HL-60 (cell line): Measurements from ENCODE around the gene VPS11.

Experiments
- DNase-seq, 2 experiments: peaks; one replicate each; pipeline ENCODE4 v3.0.0-alpha.2; 2010 to 2020; ENCODE audit warnings: low read depth in 1 of 2, low spot score in 1 of 2
- H3K27ac ChIP-seq: fragments of 250-450 bp; sonication (Bioruptor Pico); replicated peaks from 2 replicates; pipeline ENCODE4 v1.5.1; 2020; ENCODE audit warnings: mild to moderate bottlenecking, moderate library complexity
- H3K27me3 ChIP-seq: fragments of 250-450 bp; sonication (Bioruptor Pico); 2 replicates; pipeline ENCODE4 v1.5.1; 2021; ENCODE audit warnings: mild to moderate bottlenecking, moderate library complexity; ENCODE audit not compliant: insufficient read depth, poor library complexity, severe bottlenecking
- H3K4me3 ChIP-seq: replicated peaks from 2 replicates; pipeline ENCODE4 v1.5.1; 2011; ENCODE audit warnings: mild to moderate bottlenecking, control low read depth, low read length; ENCODE audit not compliant: insufficient read depth
- CTCF ChIP-seq: IDR thresholded peaks from one replicate; pipeline ENCODE4 v1.5.1; 2011; ENCODE audit warnings: low read length, control low read depth, inconsistent platforms; ENCODE audit not compliant: insufficient read depth
- GABPA ChIP-seq: IDR thresholded peaks from 2 replicates; pipeline ENCODE4 v1.6.1; 2012; ENCODE audit warnings: low read depth
- POLR2AphosphoS5 ChIP-seq: IDR thresholded peaks from 2 replicates; pipeline ENCODE4 v1.6.1; 2012; ENCODE audit warnings: low read depth
- REST ChIP-seq: IDR thresholded peaks from 2 replicates; pipeline ENCODE4 v1.6.1; 2012; ENCODE audit warnings: low read depth; ENCODE audit not compliant: insufficient replicate concordance
- SPI1 ChIP-seq: IDR thresholded peaks from 2 replicates; pipeline ENCODE4 v1.6.1; 2012; ENCODE audit warnings: low read depth, mild to moderate bottlenecking, borderline replicate concordance

The VPS11 gene

GRCh38 chr11:119091178-119091577 is 23.6 kb downstream of the VPS11 start:
- Histone ChIP-seq H3K4me3 (no peak overlapping the region), H3K27ac (no peak overlapping the region), H3K27me3 (no peaks in the 10 kb centered on the region)
- DNase-seq: no peak
- peak; percentile 17; the same call in 1 of the 2 replicates for TF ChIP-seq POLR2AphosphoS5
- TF ChIP-seq GABPA: no peak
- TF ChIP-seq CTCF: no peak
- no peak for TF ChIP-seq REST
- TF ChIP-seq SPI1: no peak

DNA sequence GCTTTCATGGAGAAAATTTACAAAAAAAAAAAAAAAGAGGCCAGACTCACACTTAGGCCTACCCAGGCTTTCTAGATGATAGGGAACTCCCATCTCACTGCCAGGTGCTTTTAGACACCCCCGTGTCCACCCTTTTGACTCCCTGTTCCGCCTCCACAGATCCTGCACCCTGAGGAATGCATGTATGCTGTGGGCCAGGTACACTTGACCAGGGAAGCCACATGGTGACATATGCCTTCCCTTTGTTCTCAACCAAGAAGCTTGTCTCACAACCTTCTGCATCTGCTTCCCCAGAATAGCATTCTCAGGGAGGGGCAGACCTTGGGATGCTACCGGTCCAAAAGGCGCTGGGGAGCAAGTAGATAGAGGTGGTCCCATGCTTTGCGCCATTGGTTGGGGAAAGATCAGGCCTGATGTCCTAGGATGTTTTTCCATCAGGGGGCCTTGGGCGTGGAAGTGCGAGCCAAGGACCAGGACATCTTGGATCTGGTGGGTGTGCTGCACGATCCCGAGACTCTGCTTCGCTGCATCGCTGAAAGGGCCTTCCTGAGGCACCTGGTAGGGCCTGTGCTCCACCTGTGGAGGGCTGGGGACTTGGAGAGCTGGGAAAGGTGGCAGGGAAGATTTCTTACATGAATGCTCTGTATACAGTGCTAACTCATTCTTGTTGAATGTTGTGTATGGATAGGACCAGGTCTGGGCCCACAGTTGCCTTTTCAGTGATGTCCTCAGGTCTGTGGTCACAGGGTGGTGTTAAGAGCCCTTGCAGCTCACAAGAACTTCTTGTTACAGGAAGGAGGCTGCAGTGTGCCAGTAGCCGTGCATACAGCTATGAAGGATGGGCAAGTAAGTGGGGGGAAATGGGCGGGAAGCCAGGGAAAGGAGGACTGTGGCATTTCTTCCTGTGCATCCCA is 24.6 kb downstream of the VPS11 start:
- peak overlapping the region; percentile 88 for H3K4me3 ChIP-seq
- TF ChIP-seq GABPA (no peak), POLR2AphosphoS5 (peak; percentile 38; the same call in 1 of the 2 replicates)
- DNase-seq: peak in 1 of 2 experiments; percentile 53

DNA sequence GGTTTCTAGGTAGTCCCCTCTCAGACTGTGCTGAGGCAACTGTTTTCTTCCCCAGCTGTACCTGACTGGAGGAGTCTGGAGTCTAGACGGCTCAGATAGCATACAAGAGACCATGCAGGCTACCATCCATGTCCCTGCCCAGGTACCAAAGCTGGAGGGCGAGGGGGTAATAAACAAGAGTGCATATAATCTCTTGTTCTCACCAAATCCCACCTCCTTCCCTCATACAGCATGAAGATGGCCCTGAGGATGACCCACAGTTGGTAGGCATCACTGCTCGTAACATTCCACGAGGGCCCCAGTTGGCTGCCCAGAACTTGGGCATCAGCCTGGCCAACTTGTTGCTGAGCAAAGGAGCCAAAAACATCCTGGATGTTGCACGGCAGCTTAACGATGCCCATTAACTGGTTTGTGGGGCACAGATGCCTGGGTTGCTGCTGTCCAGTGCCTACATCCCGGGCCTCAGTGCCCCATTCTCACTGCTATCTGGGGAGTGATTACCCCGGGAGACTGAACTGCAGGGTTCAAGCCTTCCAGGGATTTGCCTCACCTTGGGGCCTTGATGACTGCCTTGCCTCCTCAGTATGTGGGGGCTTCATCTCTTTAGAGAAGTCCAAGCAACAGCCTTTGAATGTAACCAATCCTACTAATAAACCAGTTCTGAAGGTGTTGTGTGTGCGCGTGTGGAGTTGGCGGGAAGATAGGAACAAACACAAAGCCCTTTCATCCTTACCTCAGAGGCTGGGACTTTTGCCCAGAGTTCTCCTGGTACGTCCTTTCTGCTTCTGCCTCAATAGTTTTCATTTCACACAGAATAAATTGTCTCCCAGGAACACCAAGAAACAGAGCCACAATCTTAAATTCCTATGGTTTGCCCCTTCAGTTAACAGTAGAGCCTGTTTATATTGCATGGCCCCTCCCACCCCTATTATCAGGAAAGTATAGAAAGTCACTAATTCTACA is 25.5 kb downstream of the VPS11 start:
- Histone ChIP-seq H3K27ac (peak overlapping the region; percentile 92), H3K4me3 (peak overlapping the region; percentile 88), H3K27me3 (no peaks in the 10 kb centered on the region)
- TF ChIP-seq POLR2AphosphoS5 (peak; percentile 21; the same call in 1 of the 2 replicates), SPI1 (no peak), REST (no peak), GABPA (no peak), CTCF (no peak)
- DNase-seq: no peak

More for the DNA sequence above, 24.6 kb downstream of the VPS11 start:
- Histone ChIP-seq H3K27me3 (no peaks in the 10 kb centered on the region), H3K27ac (no peak overlapping the region)
